WTC11 (cell line): Measurements from ENCODE around the gene NTRK2. TPM values are rescaled to one million over a fixed set of nuclear protein-coding genes. Genes with fewer than 3 reads are reported as not detected.

ENCODE experiments used
- ATAC-seq: fragments of 200-7000 bp; cut with Tn5 transposase; 2 replicates; pipeline ENCODE4 v1.10.0; 2021; ENCODE audit warnings: mild to moderate bottlenecking, moderate library complexity
- CTCF ChIA-PET: fragments of 300-600 bp; sonication (Branson Sonifier 250); formaldehyde crosslinking; loops from one replicate; lab custom pipeline; 2021; ENCODE audit warnings: antibody characterized with exemption; lab: Charles Lee
- POLR2A ChIA-PET: fragments of 350-600 bp; sonication (Branson Sonifier 250); formaldehyde crosslinking; loops from one replicate; lab custom pipeline; 2021; ENCODE audit warnings: antibody characterized with exemption; lab: Charles Lee
- DNase-seq: peaks from one replicate; pipeline ENCODE4 v3.0.0; 2021; ENCODE audit warnings: low spot score
- H3K27ac Mint-ChIP-seq: 2 replicates; pipeline ENCODE4 v1.8.0; 2021; ENCODE audit warnings: mixed read lengths
- H3K27me3 Mint-ChIP-seq: 2 replicates; pipeline ENCODE4 v1.8.0; 2021; ENCODE audit warnings: low read depth, mild to moderate bottlenecking, moderate library complexity, mixed read lengths
- H3K36me3 Mint-ChIP-seq: 2 replicates; pipeline ENCODE4 v1.8.0; 2021; ENCODE audit warnings: mixed read lengths
- H3K4me1 Mint-ChIP-seq: 2 replicates; pipeline ENCODE4 v1.8.0; 2022; ENCODE audit warnings: mixed read lengths
- H3K4me3 Mint-ChIP-seq: 2 replicates; pipeline ENCODE4 v1.8.0; 2021; ENCODE audit warnings: mild to moderate bottlenecking, moderate library complexity, mixed read lengths
- H3K9me3 Mint-ChIP-seq: 2 replicates; pipeline ENCODE4 v1.8.0; 2021; ENCODE audit warnings: mixed read lengths
- CBFB ChIP-seq: sonication (generic); formaldehyde crosslinking; IDR thresholded peaks from 2 replicates; pipeline ENCODE4 v1.8.1; 2022; ENCODE audit warnings: mild to moderate bottlenecking, low read depth, missing genetic modification reagents
- ERG ChIP-seq: fragments of 250-450 bp; sonication (Bioruptor Pico); IDR thresholded peaks from 2 replicates; pipeline ENCODE4 v1.8.0; 2021; ENCODE audit warnings: mild to moderate bottlenecking
- ETV6 ChIP-seq: sonication (generic); formaldehyde crosslinking; IDR thresholded peaks from 2 replicates; pipeline ENCODE4 v1.8.1; 2022; ENCODE audit warnings: mild to moderate bottlenecking, missing genetic modification reagents
- HMGA2 ChIP-seq: fragments of 250-450 bp; sonication (Bioruptor Pico); IDR thresholded peaks from 2 replicates; pipeline ENCODE4 v1.4.0; 2021; ENCODE audit warnings: mild to moderate bottlenecking, moderate library complexity
- IRF1 ChIP-seq: sonication (generic); formaldehyde crosslinking; IDR thresholded peaks from 2 replicates; pipeline ENCODE4 v1.8.0; 2023; ENCODE audit warnings: missing genetic modification reagents
- IRF2 ChIP-seq: sonication (generic); formaldehyde crosslinking; IDR thresholded peaks from 2 replicates; pipeline ENCODE4 v1.8.0; 2022; ENCODE audit warnings: low read depth, missing genetic modification reagents, borderline replicate concordance
- RELA ChIP-seq: sonication (generic); formaldehyde crosslinking; IDR thresholded peaks from 2 replicates; pipeline ENCODE4 v1.8.1; 2022; ENCODE audit warnings: missing genetic modification reagents, mild to moderate bottlenecking, borderline replicate concordance
- SMAD3 ChIP-seq: sonication (generic); formaldehyde crosslinking; IDR thresholded peaks from 2 replicates; pipeline ENCODE4 v1.8.0; 2022; ENCODE audit warnings: missing genetic modification reagents, mild to moderate bottlenecking, borderline replicate concordance
- SOX15 ChIP-seq: fragments of 250-450 bp; sonication (Bioruptor Pico); IDR thresholded peaks from 2 replicates; pipeline ENCODE4 v1.9.0; 2021; ENCODE audit warnings: mild to moderate bottlenecking
- SP1 ChIP-seq: sonication (generic); formaldehyde crosslinking; conservative IDR thresholded peaks from 2 replicates; pipeline ENCODE4 v1.8.1; 2022; ENCODE audit warnings: missing genetic modification reagents
- TP53 ChIP-seq: sonication (generic); formaldehyde crosslinking; IDR thresholded peaks from 2 replicates; pipeline ENCODE4 v1.8.1; 2023; ENCODE audit warnings: mild to moderate bottlenecking, missing genetic modification reagents
- ZNF512 ChIP-seq: sonication (generic); formaldehyde crosslinking; IDR thresholded peaks from 2 replicates; pipeline ENCODE4 v1.8.1; 2022; ENCODE audit warnings: missing genetic modification reagents, borderline replicate concordance
- total RNA-seq: library from RNA; stranded (reverse); gene quantifications from 3 replicates; pipeline ENCODE4 v1.2.3, GENCODE V29; 2021
- TF ChIP-seq, protein P1 (sequence below): sonication (generic); formaldehyde crosslinking; IDR thresholded peaks from 2 replicates; pipeline ENCODE4 v1.8.1; 2023; ENCODE audit warnings: mild to moderate bottlenecking, missing genetic modification reagents, borderline replicate concordance
- TF ChIP-seq, protein P2 (sequence below): fragments of 200-600 bp; IDR thresholded peaks from 2 replicates; pipeline ENCODE4 v1.8.0; 2022; ENCODE audit warnings: antibody characterized with exemption

NTRK2 gene
- total RNA-seq, 1 experiment from 2014 or later = 0.02 TPM

GRCh38 chr9:84697042-84697441, 27.5 kb downstream of the NTRK2 start (continued):
- TF ChIP-seq ZNF512 (CRISPR knock-in tag) (no peak), IRF1 (CRISPR knock-in tag) (no peak), RELA (no peak), ERG (CRISPR knock-in tag) (no peak), SOX15 (CRISPR knock-in tag) (no peak)

- Mint-ChIP-seq H3K9me3 (no peaks in the 10 kb centered on the region), H3K27ac (no peak overlapping the region), H3K4me3 (no peak overlapping the region), H3K27me3 (no peaks in the 10 kb centered on the region), H3K36me3 (no peaks in the 10 kb centered on the region), H3K4me1 (peaks cover 14% of the 10 kb centered on the region)
- DNase-seq = peak; percentile 92
- ATAC-seq = peak; percentile 97
- no peak for TF ChIP-seq CBFB
- TF ChIP-seq, protein P1, sequence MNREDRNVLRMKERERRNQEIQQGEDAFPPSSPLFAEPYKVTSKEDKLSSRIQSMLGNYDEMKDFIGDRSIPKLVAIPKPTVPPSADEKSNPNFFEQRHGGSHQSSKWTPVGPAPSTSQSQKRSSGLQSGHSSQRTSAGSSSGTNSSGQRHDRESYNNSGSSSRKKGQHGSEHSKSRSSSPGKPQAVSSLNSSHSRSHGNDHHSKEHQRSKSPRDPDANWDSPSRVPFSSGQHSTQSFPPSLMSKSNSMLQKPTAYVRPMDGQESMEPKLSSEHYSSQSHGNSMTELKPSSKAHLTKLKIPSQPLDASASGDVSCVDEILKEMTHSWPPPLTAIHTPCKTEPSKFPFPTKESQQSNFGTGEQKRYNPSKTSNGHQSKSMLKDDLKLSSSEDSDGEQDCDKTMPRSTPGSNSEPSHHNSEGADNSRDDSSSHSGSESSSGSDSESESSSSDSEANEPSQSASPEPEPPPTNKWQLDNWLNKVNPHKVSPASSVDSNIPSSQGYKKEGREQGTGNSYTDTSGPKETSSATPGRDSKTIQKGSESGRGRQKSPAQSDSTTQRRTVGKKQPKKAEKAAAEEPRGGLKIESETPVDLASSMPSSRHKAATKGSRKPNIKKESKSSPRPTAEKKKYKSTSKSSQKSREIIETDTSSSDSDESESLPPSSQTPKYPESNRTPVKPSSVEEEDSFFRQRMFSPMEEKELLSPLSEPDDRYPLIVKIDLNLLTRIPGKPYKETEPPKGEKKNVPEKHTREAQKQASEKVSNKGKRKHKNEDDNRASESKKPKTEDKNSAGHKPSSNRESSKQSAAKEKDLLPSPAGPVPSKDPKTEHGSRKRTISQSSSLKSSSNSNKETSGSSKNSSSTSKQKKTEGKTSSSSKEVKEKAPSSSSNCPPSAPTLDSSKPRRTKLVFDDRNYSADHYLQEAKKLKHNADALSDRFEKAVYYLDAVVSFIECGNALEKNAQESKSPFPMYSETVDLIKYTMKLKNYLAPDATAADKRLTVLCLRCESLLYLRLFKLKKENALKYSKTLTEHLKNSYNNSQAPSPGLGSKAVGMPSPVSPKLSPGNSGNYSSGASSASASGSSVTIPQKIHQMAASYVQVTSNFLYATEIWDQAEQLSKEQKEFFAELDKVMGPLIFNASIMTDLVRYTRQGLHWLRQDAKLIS (CRISPR knock-in tag) = no peak
- TF ChIP-seq, protein P2, sequence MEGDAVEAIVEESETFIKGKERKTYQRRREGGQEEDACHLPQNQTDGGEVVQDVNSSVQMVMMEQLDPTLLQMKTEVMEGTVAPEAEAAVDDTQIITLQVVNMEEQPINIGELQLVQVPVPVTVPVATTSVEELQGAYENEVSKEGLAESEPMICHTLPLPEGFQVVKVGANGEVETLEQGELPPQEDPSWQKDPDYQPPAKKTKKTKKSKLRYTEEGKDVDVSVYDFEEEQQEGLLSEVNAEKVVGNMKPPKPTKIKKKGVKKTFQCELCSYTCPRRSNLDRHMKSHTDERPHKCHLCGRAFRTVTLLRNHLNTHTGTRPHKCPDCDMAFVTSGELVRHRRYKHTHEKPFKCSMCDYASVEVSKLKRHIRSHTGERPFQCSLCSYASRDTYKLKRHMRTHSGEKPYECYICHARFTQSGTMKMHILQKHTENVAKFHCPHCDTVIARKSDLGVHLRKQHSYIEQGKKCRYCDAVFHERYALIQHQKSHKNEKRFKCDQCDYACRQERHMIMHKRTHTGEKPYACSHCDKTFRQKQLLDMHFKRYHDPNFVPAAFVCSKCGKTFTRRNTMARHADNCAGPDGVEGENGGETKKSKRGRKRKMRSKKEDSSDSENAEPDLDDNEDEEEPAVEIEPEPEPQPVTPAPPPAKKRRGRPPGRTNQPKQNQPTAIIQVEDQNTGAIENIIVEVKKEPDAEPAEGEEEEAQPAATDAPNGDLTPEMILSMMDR = peak; percentile 70
- TF ChIP-seq TP53 (CRISPR knock-in tag) = 0 out of 2 replicates have a peak, but pooled peaks have one; percentile 41
- TF ChIP-seq SP1 = peak; percentile 41; the same call in 1 of the 2 replicates
- TF ChIP-seq ETV6 (CRISPR knock-in tag) = peak; percentile 68; the same call in 1 of the 2 replicates
- no peak for TF ChIP-seq IRF2 (CRISPR knock-in tag)
- TF ChIP-seq HMGA2 (CRISPR knock-in tag) = peak; percentile 74
- 0 out of 2 replicates have a peak, but pooled peaks have one; percentile 39 for TF ChIP-seq SMAD3 (CRISPR knock-in tag)
- TF ChIP-seq, all 79 proteins: peak for 6
- ChIA-PET POLR2A (no interaction called here), CTCF (interaction anchor here (0.6 to 4.6 kb wide), 31 partner anchors 9 to 1192 kb away, joined by 3 to 27 read pairs (median 4); no protein-coding TSS in a partner anchor)
Measured at GRCh38 chr9:84697509-84698114, 28.1 kb downstream of the NTRK2 start.
